K562 (cell line): Measurements from ENCODE around the gene AP5M1. TPM values are rescaled to one million over a fixed set of nuclear protein-coding genes. Genes with fewer than 3 reads are reported as not detected.

Experiments
- ATAC-seq: fragments of 200-7000 bp; cut with Tn5 transposase; 3 replicates; pipeline ENCODE4 v1.9.1; 2020; ENCODE audit warnings: moderate library complexity
- BruUV-seq: library from RNA; stranded (reverse); fragments of 400-500 nt; replicated peaks from 2 replicates; lab custom pipeline; 2021; lab: Mats Ljungman, UMichigan
- CTCF ChIA-PET: fragments of 300-600 bp; formaldehyde crosslinking; extraction: SDS; loops from one replicate; lab custom pipeline; 2021; ENCODE audit warnings: low intra/inter-chr PET ratio; lab: Yijun Ruan, JAX
- POLR2A ChIA-PET: fragments of 300-600, 350-650 bp; sonication (Branson Sonifier 250); formaldehyde crosslinking; extraction: SDS; loops from one replicate; lab custom pipeline; 2021; ENCODE audit warnings: antibody characterized with exemption, inconsistent platforms; lab: Yijun Ruan, JAX
- DNase-seq, 4 experiments: peaks; one replicate each; pipeline versions ENCODE4 v3.0.0 to v3.0.0-alpha.2; 2011 to 2018; ENCODE audit warnings: low spot score in 3 of 4, mixed read lengths in 3 of 4; ENCODE audit errors: extremely low read depth in 1 of 4
- FAIRE-seq: peaks from 2 replicates; lab custom pipeline; 2011; peaks lifted over from hg19 to GRCh38; lab: Jason Lieb, UNC
- H2AFZ ChIP-seq: 2 replicates; pipeline ENCODE4 v1.6.0; 2011; ENCODE audit warnings: low read depth, low read length, control low read depth, inconsistent platforms
- H3K27ac ChIP-seq: fragments of 200-600 bp; 3 replicates; pipeline ENCODE4 v1.8.0; 2011; ENCODE audit warnings: low read depth, mild to moderate bottlenecking, control low read depth, inconsistent platforms, low read length, moderate library complexity, mixed read lengths; ENCODE audit errors: extremely low read depth
- H3K27me3 ChIP-seq, 2 experiments: fragments of 300-600 bp in 1 of 2; 2 replicates in 1 of 2; 3 replicates in 1 of 2; pipeline versions ENCODE4 v1.6.0 to v1.8.0; 2011; ENCODE audit warnings: inconsistent platforms in 2 of 2, low read length in 2 of 2, mild to moderate bottlenecking in 1 of 2, mixed read lengths in 1 of 2, moderate library complexity in 1 of 2; ENCODE audit not compliant: control insufficient read depth in 2 of 2, insufficient read depth in 2 of 2
- H3K36me3 ChIP-seq: fragments of 300-600 bp; 3 replicates; pipeline ENCODE4 v1.8.0; 2011; ENCODE audit warnings: mild to moderate bottlenecking, low read length, inconsistent platforms; ENCODE audit not compliant: control insufficient read depth, insufficient read depth
- H3K4me1 ChIP-seq, 2 experiments: fragments of 200-600 bp in 1 of 2; replicated peaks in 1 of 2; 2 replicates in 1 of 2; 3 replicates in 1 of 2; pipeline versions ENCODE4 v1.5.1 to v1.8.0; 2011; ENCODE audit warnings: inconsistent platforms in 2 of 2, low read length in 2 of 2, mild to moderate bottlenecking in 1 of 2, mixed read lengths in 1 of 2, moderate library complexity in 1 of 2; ENCODE audit not compliant: control insufficient read depth in 2 of 2, insufficient read depth in 2 of 2
- H3K4me2 ChIP-seq: 2 replicates; pipeline ENCODE4 v1.6.1; 2011; ENCODE audit warnings: low read length, control low read depth, inconsistent platforms, mixed read lengths; ENCODE audit not compliant: insufficient read depth
- H3K4me3 ChIP-seq: fragments of 200-600 bp; sonication (generic), shearing (Covaris generic); 2 replicates; pipeline ENCODE4 v1.5.1; 2016; ENCODE audit warnings: control low read depth, inconsistent platforms
- H3K79me2 ChIP-seq: fragments of 200-600 bp; 3 replicates; pipeline ENCODE4 v1.8.0; 2011; ENCODE audit warnings: low read length, inconsistent platforms; ENCODE audit not compliant: control insufficient read depth, insufficient read depth
- H3K9ac ChIP-seq, 2 experiments: 2 replicates each; pipeline versions ENCODE4 v1.6.0 to v1.6.1; 2011; ENCODE audit warnings: low read depth in 2 of 2, low read length in 2 of 2, control low read depth in 1 of 2, inconsistent platforms in 1 of 2, mild to moderate bottlenecking in 1 of 2, mixed read lengths in 1 of 2; ENCODE audit not compliant: insufficient read depth in 1 of 2
- H3K9me1 ChIP-seq: one replicate; pipeline ENCODE4 v1.6.0; 2011; ENCODE audit warnings: inconsistent platforms, mild to moderate bottlenecking, low read length, moderate library complexity; ENCODE audit not compliant: control insufficient read depth, insufficient read depth
- H3K9me3 ChIP-seq: replicated peaks from 2 replicates; pipeline ENCODE4 v1.5.1; 2011; ENCODE audit warnings: low read depth, low read length, inconsistent platforms; ENCODE audit not compliant: control insufficient read depth, insufficient read depth
- H4K20me1 ChIP-seq: replicated peaks from 2 replicates; pipeline ENCODE4 v1.6.1; 2011; ENCODE audit warnings: low read length, inconsistent platforms, mixed read lengths; ENCODE audit not compliant: control insufficient read depth, insufficient read depth
- ADNP ChIP-seq: fragments of 200-800 bp; sonication (Bioruptor generic); IDR thresholded peaks from 2 replicates; pipeline ENCODE4 v1.6.1; 2016; ENCODE audit warnings: missing genetic modification characterization, missing compliant biosample characterization
- ARHGAP35 ChIP-seq: fragments of 450-650 bp; IDR thresholded peaks from 2 replicates; pipeline ENCODE4 v1.6.1; 2018; ENCODE audit not compliant: partially characterized antibody
- CBX2 ChIP-seq: fragments of 200-600 bp; sonication (generic); IDR thresholded peaks from one replicate; pipeline ENCODE4 v1.6.1; 2012; ENCODE audit warnings: mild to moderate bottlenecking, low read length, inconsistent platforms; ENCODE audit not compliant: insufficient read depth, poor library complexity, severe bottlenecking
- ELF1 ChIP-seq: fragments of 200-800 bp; sonication (Bioruptor generic); IDR thresholded peaks from 2 replicates; pipeline ENCODE4 v1.6.1; 2016; ENCODE audit warnings: missing genetic modification characterization, missing compliant biosample characterization
- FOXA1 ChIP-seq: fragments of 450-650 bp; IDR thresholded peaks from 2 replicates; pipeline ENCODE4 v1.6.1; 2016; ENCODE audit warnings: mild to moderate bottlenecking, borderline replicate concordance
- KDM1A ChIP-seq, 2 experiments: fragments of 450-650 bp; IDR thresholded peaks; 2 replicates each; pipeline ENCODE4 v1.6.1; 2016; ENCODE audit warnings: mild to moderate bottlenecking in 2 of 2
- NFRKB ChIP-seq: fragments of 450-650 bp; IDR thresholded peaks from 2 replicates; pipeline ENCODE4 v1.6.1; 2016; ENCODE audit warnings: low read depth
- NFXL1 ChIP-seq: fragments of 450-650 bp; formaldehyde crosslinking; IDR thresholded peaks from 2 replicates; pipeline ENCODE4 v1.4.0; 2021; ENCODE audit warnings: mild to moderate bottlenecking
- PHF8 ChIP-seq: fragments of 200-600 bp; sonication (generic); IDR thresholded peaks from 2 replicates; pipeline ENCODE4 v1.6.1; 2012; ENCODE audit warnings: mixed run types, mild to moderate bottlenecking, inconsistent platforms, low read length, moderate library complexity, borderline replicate concordance
- RBM25 ChIP-seq: fragments of 200-400 bp; formaldehyde crosslinking; IDR thresholded peaks from 2 replicates; pipeline ENCODE4 v1.6.1; 2018; ENCODE audit warnings: low read length, low read depth, moderate library complexity; ENCODE audit not compliant: severe bottlenecking
- SMARCA5 ChIP-seq: fragments of 450-650 bp; IDR thresholded peaks from 2 replicates; pipeline ENCODE4 v1.6.1; 2016
- SRSF1 ChIP-seq: fragments of 200-400 bp; formaldehyde crosslinking; IDR thresholded peaks from 2 replicates; pipeline ENCODE4 v1.6.1; 2017; ENCODE audit warnings: mild to moderate bottlenecking, low read depth, low read length, moderate library complexity
- in situ Hi-C: fragments of 300-500 bp; cut with MboI; formaldehyde crosslinking; loops from 4 replicates; pipeline ENCODE4 v1.15.0; 2018; ENCODE audit warnings: inconsistent platforms, mixed read lengths
- intact Hi-C: fragments of 100-400 bp; cut with micrococcal nuclease; formaldehyde crosslinking; loops from 2 replicates; pipeline ENCODE4 v1.14.2; 2022
- polyA plus RNA-seq, 8 experiments: library from polyadenylated mRNA; depleted of rRNA in 4 of 8; stranded (reverse) in 5 of 8; unstranded in 3 of 8; fragments of >200 nt; fragmentation: Nextera tagmentation in 2 of 8; fragmentation: Illumina TruSeq in 1 of 8; extraction: Ambion mirVana in 2 of 8; extraction: Trizol in 1 of 8; gene quantifications; 2 replicates each; pipeline versions ENCODE4 v1.2.1 to v1.2.3, GENCODE V29; 2011 to 2014; ENCODE audit warnings: inconsistent platforms in 1 of 8, missing spikeins in 1 of 8
- total RNA-seq, 7 experiments: library from RNA; depleted of rRNA in 6 of 7; stranded (reverse); fragments of >200 nt in 6 of 7; fragmentation: Illumina TruSeq in 2 of 7; extraction: Trizol in 2 of 7; gene quantifications; 2 replicates each; pipeline versions ENCODE4 v1.2.1 to v1.2.3, GENCODE V29; 2011 to 2021; ENCODE audit warnings: low replicate concordance in 1 of 7
- TF ChIP-seq, protein P1 (sequence below): IDR thresholded peaks from 2 replicates; pipeline ENCODE4 v1.6.1; 2011; ENCODE audit not compliant: insufficient read length; ENCODE audit errors: extremely low read depth
- TF ChIP-seq, protein P2 (sequence below): sonication (generic); formaldehyde crosslinking; IDR thresholded peaks from 2 replicates; pipeline ENCODE4 v1.8.0; 2022; ENCODE audit warnings: mild to moderate bottlenecking, missing genetic modification reagents

Gene AP5M1
- total and polyA plus RNA-seq, 9 of the 15 experiments (the other 6 are each of a cell fraction or from before 2014, with no cell fraction given): 16.1 to 51.7 (median 30.9) TPM

DNA sequence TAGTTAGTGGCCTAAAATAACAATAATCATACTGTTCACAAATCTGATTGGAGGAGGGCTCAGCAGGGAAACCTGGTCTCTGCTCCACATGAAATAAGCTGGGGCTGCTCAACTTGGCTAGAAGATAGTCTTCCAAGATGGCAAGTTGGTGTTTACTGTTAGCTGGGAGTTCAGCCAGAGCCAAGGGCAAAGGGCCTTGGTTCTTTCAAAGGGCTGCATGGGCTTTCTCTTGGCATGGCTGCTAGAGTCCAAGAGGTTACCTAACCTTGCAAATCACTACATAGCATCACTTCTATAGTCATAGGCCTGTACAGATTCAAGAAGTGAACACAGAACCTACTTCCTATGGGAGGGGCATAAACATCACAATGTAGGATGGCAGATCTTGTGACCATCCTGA, 7.2 kb upstream of the AP5M1 start:
- FAIRE-seq (no peak), ATAC-seq (no peak)
- Histone ChIP-seq H3K9me1 (no peaks in the 10 kb centered on the region), H3K9me3 (no peaks in the 10 kb centered on the region), H4K20me1 (no peaks in the 10 kb centered on the region), H2AFZ (no peak overlapping the region), H3K79me2 (peaks cover 93% of the 10 kb centered on the region), H3K4me1 (peaks cover 4 to 16% of the 10 kb centered on the region in 2 experiments; a peak in 3 of 5 replicates), H3K4me2 (no peak overlapping the region; the same call in 1 of the 2 replicates), H3K4me3 (no peak overlapping the region), H3K36me3 (peaks cover 9% of the 10 kb centered on the region), H3K27me3 (no peaks in the 10 kb centered on the region), H3K9ac (no peak overlapping the region), H3K27ac (no peak overlapping the region)
- CTCF ChIA-PET: no interaction called here
- intact Hi-C loops: no loop called here
- BruUV-seq: no TSS peak
- POLR2A ChIA-PET: no interaction called here
- TF ChIP-seq ADNP (tag) (peak; percentile 15; the same call in 1 of the 2 replicates), NFRKB (no peak)
- TF ChIP-seq, all 486 proteins: peak for 1
- no peak for DNase-seq
- in situ Hi-C loops: no loop called here

DNA sequence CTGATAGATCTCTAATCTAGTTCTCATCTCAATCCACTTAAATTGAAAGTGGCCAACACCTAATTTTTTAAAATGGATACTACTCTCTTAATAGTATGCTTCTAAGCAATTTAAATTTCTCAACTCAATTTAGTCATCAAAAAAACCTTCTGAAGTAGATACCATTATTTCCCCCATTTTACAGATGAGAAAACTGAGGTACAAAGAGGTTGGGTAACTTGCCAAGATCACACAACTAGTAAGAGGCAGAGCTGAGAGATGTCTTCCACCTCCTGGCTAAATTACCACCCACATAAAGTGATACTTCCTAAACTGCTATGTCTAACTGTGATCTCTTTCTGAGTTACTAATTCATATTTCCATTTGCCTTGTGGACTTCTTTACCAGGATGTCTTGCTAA, 6.7 kb upstream of the AP5M1 start:
- Histone ChIP-seq H3K27me3 (no peaks in the 10 kb centered on the region), H3K4me2 (no peak overlapping the region), H3K79me2 (peaks cover 93% of the 10 kb centered on the region), H4K20me1 (no peaks in the 10 kb centered on the region), H3K4me1 (peaks cover 4 to 16% of the 10 kb centered on the region in 2 experiments; a peak in 3 of 5 replicates), H2AFZ (no peak overlapping the region), H3K27ac (no peak overlapping the region), H3K9me1 (no peaks in the 10 kb centered on the region), H3K9me3 (no peaks in the 10 kb centered on the region), H3K9ac (no peak overlapping the region), H3K4me3 (no peak overlapping the region), H3K36me3 (peaks cover 4% of the 10 kb centered on the region)
- intact Hi-C loops: no loop called here
- BruUV-seq: no TSS peak
- ATAC-seq (no peak), FAIRE-seq (no peak), DNase-seq (no peak)
- ChIA-PET CTCF (no interaction called here), POLR2A (no interaction called here)
- in situ Hi-C loops: no loop called here
- TF ChIP-seq PHF8 (no peak), ARHGAP35 (no peak), ADNP (tag) (peak; percentile 69; the same call in 1 of the 2 replicates), NFXL1 (no peak), KDM1A (IDR thresholded peaks at IDR 0.05) (peak; percentile 43 to 53), SMARCA5 (0 out of 2 replicates have a peak, but pooled peaks have one; percentile 45), ELF1 (tag) (no peak), CBX2 (no peak), FOXA1 (no peak), RBM25 (peak; percentile 96), SRSF1 (no peak)
- TF ChIP-seq, protein P1, sequence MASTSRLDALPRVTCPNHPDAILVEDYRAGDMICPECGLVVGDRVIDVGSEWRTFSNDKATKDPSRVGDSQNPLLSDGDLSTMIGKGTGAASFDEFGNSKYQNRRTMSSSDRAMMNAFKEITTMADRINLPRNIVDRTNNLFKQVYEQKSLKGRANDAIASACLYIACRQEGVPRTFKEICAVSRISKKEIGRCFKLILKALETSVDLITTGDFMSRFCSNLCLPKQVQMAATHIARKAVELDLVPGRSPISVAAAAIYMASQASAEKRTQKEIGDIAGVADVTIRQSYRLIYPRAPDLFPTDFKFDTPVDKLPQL: no peak
- TF ChIP-seq, protein P2, sequence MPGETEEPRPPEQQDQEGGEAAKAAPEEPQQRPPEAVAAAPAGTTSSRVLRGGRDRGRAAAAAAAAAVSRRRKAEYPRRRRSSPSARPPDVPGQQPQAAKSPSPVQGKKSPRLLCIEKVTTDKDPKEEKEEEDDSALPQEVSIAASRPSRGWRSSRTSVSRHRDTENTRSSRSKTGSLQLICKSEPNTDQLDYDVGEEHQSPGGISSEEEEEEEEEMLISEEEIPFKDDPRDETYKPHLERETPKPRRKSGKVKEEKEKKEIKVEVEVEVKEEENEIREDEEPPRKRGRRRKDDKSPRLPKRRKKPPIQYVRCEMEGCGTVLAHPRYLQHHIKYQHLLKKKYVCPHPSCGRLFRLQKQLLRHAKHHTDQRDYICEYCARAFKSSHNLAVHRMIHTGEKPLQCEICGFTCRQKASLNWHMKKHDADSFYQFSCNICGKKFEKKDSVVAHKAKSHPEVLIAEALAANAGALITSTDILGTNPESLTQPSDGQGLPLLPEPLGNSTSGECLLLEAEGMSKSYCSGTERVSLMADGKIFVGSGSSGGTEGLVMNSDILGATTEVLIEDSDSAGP (CRISPR knock-in tag): no peak
